ENCODE measurements around the gene GP1BB.

The GP1BB gene

GRCh38 chr22:19742160-19743066, 19.1 kb downstream of the GP1BB start:
- no peak for DNase-seq (ENCODE audit: low spot score)

- DNase-seq (ENCODE audit: low spot score): no peak
Measured at GRCh38 chr22:19743081-19743480, 19.7 kb downstream of the GP1BB start.

DNA sequence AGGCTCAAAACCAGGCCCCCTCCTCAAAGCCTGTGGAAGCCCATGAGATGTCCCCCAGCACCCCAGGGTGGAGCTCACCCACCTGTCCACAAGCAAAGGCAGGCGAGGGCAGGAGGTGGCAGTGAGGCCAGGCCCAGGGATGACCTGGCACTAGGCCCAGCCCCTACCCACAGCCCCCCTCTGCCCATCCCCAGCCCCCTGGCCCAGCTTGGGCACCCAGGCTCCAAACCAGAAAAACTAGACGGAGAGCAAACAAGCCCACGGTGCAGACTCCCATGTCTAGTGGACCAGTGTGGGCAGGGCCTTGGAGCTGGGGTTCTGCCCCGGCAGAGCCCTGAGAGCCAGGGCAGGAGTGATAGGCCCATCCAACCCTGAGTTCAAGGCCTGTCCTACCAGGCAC, 20.3 kb downstream of the GP1BB start:
- DNase-seq (ENCODE audit: low spot score): no peak

DNA sequence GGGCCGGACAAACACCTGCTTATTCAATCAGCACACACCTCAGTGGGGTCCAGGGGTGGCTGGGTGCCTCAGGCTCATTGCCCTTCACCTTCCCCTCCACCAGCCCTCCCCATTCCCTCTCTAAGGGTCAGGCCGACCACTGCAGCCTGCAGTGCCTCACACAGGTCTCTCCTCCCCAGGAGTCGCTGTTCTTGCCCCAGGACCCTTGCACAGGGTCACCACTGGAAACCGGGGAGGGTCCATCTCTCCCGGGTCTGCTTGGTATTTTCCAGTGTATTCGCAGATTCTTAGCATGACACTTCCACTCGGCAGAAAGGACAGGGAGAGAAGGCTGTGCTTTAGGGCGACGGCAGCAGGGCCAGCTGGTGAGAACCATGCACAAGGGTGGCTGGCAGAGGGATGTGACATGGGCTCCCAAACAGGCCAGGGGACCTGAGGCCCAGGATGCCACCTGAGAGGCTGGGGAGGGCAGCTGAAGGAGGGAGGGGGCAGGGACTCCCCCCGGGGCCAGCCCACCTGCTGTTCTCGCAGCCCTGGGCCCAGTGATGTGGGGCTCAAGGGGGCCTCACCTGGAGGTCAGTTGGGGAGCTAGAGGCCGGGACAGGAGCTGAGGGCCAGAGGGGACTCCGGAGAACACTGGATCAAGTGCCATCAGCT, 21.1 kb downstream of the GP1BB start:
- no peak for DNase-seq (ENCODE audit: low spot score)

GRCh38 chr22:19745155-19746101, 22.1 kb downstream of the GP1BB start:
- DNase-seq (ENCODE audit: low spot score): no peak

- no peak for DNase-seq (ENCODE audit: low spot score)
Measured at GRCh38 chr22:19746726-19747125, 23.4 kb downstream of the GP1BB start.

- DNase-seq (ENCODE audit: low spot score): no peak
Measured at GRCh38 chr22:19747551-19747950, 24.2 kb downstream of the GP1BB start.

DNA sequence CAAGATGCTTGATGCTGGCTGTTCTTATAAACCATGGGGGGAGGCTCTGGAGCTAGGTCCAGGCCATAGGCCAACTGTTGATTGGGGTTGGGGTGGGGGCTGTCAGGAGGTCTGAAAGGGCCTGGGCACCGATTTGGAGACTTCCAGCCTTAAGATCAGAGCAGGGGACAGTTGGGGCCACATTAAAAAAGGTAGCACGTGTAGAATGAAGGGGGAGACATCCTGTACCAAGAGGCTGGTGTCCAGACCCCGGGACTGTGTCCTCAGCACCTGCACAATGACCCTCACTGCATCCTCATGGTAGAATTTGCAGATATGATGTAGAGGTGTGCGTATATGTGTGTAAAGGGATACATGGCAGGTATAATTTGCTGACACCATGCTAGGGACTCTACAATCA, 24.8 kb downstream of the GP1BB start:
- DNase-seq (ENCODE audit: low spot score): no peak

- no peak for DNase-seq (ENCODE audit: low spot score)
Measured at GRCh38 chr22:19748991-19749664, 25.8 kb downstream of the GP1BB start.

DNA sequence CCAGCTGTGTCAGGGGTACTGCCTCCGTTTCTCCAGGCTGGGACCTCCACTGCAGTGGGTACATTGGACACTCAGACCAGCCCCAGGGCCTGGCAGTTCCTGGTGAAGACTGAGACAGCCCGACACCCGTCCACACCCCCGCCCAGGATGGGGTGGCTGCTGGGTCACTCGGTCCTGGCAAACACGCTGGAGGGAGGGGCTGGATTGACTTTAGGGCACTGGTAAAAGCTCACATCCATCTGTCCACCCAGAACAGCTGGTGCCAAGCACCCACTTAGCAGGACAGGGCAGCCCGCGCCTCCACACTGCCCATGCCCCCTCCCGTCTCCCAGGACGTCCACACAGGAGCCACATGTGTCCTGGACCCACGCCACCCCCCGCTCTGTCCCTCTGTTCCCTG, 26.5 kb downstream of the GP1BB start:
- no peak for DNase-seq (ENCODE audit: low spot score)

- DNase-seq (ENCODE audit: low spot score): no peak
Measured at GRCh38 chr22:19750507-19751490, 27.5 kb downstream of the GP1BB start.

DNA sequence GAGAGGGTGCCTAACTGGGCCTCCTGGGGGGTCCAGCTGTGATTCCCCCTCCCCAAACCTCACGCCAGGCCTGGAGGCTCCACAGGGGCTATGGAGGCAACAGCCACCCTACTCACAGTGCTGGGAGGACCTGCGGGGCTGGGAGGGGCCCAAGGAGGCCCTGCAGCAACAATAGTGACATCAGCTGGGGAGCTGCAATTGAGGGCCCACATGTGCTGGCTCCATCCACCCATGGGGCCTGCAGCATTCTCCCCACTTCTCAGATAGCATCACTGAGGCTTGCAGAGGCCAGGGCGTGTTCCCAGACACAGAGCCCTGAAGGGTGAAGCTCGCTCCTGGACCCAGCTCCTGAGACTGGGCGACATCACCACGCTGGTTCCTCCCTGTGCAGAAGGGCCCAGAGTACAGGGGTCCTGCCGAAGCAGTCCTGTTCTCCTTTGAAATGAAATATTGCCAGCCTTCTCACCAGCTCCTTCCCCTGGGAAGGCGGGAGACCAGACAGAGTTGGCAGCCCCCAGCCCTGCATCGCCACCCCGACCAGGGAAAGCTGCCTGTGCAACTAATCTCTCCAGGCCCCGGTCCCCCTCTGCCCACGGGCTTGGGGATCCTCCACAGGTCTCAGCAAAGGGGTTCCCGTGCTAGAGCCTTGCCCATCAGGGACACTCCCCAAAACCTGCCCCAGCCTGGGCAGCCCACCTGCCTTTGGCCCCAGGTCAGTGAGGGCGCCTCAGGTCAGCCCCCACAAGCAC, 28.3 kb downstream of the GP1BB start:
- no peak for DNase-seq (ENCODE audit: low spot score)

GRCh38 chr22:19753090-19753842, 29.9 kb downstream of the GP1BB start:
- no peak for DNase-seq (ENCODE audit: low spot score)

DNA sequence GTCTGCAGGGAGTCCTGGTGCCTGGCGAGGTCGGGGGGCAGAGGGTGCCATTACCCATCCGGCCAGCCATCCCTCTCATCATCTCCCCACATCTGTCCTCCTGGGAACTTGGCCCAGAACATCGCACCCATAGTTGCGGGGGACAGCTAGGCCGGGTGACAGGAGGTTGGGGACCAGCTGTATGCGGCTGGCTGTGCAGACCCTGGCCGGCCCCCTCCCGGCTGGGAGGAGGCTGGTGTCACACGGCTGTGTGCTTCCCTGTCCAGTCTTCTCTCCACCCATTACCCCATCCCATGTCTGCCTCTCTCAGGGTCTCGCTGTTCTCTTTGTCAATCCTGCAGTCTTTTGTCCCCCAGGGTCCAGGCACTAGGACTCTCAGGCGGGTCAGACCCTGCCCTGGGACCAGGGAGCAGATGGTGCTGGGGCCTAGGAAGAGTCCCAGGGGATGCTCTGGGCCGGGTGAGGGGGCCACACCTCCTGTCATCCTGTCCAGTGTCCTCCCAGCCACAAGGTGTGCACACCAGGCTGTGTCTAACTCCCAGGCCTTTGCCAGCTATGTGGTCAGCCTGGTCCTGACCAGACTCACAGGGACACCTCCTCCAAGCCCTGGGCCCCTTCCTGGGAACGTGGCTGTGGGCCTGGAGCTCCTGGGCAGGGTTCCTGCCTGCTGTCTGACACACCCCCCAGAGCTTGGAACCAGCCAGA, 30.8 kb downstream of the GP1BB start:
- DNase-seq (ENCODE audit: low spot score): no peak

DNA sequence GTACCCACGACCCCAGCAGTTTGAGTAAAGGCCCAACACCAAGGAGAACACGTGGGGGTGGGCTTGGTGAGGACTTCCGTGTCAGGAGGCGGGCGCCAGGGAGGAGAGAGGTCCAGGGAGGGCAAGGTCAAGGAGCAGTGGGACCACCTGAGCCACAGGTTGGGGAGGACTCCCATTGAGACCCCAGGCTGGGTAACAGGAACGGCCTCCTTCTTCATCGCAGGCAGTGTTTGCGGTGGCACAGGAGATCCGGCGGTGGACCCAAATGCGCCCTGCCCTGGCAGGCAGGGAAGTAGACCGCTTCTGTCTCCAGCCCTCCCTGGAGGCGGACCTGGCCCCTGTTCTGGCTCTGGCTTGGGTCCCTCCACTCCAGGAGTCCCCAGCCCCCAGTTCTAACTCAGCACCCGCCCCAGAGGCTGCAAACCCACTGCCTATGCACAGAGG, 31.4 kb downstream of the GP1BB start:
- no peak for DNase-seq (ENCODE audit: low spot score)

DNA sequence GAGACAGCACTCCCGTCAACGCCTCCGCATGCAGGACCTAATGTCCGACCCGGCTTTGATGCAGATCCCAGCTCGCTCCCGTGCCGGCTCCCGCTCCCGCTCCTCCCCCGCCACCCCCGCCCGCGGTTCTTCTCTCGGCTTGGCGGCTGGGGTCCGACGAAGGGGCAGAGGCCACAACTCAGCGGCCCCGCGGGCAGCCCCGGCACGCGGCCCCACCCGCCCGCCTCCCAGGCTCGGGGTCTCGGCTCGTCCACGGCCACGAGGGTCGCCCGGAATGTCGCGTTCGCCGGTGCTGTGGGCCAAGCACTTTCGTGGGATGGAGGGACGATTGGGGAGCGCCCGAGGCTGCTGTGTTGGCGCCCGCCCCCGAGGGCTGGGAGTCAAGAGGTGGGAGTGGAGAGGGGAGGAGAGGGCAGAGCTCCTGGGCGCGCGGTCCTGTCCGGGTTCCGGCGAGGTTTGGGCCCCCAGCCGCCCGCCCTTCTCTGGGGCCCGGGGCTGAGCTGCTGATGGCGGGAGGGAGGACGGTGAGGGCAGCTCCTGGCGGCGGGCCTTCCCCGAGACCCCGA, 31.9 kb downstream of the GP1BB start:
- DNase-seq (ENCODE audit: low spot score): no peak

DNA sequence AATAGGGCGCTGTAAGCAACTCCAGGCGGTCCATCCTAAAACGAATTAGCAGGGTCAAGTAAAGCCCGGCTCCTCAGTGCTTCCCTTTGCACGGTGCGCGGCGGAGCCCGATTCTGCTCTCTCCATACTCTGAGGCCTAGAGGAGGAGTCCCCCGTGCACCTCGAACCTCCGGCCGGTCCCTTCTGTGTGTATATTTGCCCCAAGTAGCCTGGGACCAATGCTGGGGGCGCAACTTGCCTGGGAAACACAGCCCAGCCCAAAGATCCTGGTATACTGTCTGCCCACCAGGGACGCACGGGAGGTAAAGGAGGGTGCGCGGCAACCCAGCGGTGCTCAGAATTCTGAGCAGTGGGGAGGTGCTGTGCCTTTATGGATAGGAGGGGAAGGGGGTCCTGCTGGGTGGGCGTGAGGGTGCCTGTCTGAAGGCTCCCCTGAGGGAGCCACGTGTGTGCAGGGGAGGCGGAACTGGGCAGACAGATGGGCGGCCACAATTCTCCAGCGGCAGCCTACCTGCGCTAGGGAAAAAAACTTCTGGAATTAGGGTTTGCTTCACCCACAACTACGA, 32.5 kb downstream of the GP1BB start:
- DNase-seq (ENCODE audit: low spot score): no peak

All from COLO829 (cell line).